ENCODE results near the gene ZIC4. TPM values are rescaled to one million over a fixed set of nuclear protein-coding genes. Genes with fewer than 3 reads are reported as not detected.

Gene ZIC4
- total and polyA plus RNA-seq, 2 of the 8 experiments (the other 6 are each of a cell fraction or from before 2014, with no cell fraction given), result 0.03 to 0.13 TPM

DNA sequence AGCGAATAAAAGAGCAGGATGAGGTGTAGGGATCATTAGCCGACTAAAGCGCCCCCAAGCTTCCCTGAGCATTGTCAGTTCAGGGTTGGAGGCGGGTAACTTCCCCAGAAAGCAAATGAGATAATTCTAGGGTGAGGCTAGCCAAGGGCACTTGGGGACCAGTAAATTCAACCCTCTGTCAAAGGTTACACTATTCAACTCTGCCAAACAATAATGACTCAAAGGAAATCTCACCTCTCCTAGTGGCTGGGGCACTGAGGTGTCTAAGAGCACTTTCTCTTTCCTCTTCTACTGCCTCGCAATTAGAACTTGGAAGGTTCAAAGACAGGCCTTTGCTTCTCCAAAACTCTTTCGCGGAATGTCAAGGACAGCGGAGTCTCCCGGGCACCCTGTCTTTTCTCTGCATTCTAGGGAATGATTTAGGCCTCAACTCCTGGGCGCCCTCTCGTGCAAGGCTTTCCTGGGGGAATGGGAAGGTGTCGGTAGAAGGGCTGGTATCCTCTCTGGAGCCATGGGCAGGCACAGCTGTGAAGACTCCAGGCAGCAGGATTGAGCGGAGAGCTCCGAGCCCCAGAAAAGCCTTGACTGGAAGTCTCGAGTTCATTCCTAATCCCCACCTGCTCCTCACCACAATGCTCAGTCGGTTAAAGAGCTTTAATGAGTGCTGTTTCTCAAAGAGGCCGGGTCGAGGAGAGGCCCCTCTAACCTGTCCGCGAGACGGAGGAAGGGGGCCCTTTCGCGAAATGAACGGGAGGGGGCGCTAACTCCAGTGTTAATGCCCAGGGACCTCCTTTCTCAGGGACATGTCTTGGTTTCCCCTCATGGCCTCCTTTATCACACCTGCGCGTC lies 21.9 kb downstream of the ZIC4 start:
- Histone ChIP-seq H3K79me1 (ENCODE audit: low read depth, low read length) (no peaks in the 10 kb centered on the region), H4K8ac (ENCODE audit: extremely low read depth, insufficient read depth, low read length) (no peak overlapping the region), H3K23ac (ENCODE audit: insufficient read length) (no peak overlapping the region), H4K91ac (replicated peaks; ENCODE audit: insufficient read length, low read length) (no peak overlapping the region), H2BK20ac (ENCODE audit: low read length) (no peak overlapping the region; the same call in 1 of the 2 replicates), H3K27ac (ENCODE audit: low read depth, low read length) (no peak overlapping the region), H2BK120ac (replicated peaks; ENCODE audit: low read depth, low read length) (no peak overlapping the region), H2BK15ac (ENCODE audit: low read length) (no peak overlapping the region), H2AK5ac (ENCODE audit: low read depth, low read length) (no peak overlapping the region), H4K5ac (ENCODE audit: insufficient read length, low read depth, low read length) (no peak overlapping the region), H3K4ac (replicated peaks; ENCODE audit: insufficient read length, low read depth, low read length) (no peak overlapping the region), H3K27me3 (replicated peaks in 1 of 4; ENCODE audit: control insufficient read depth in 3 of 4, extremely low read depth in 1 of 4, insufficient read depth in 3 of 4, low read length in 3 of 4) (peaks cover 63 to 87% (median 80%) of the 10 kb centered on the region in 4 experiments), H2AFZ (ENCODE audit: low read length) (no peak overlapping the region), H3K4me2 (ENCODE audit: insufficient read depth in 1 of 2, low read depth in 2 of 2, low read length in 2 of 2) (peak overlapping the region; percentile 63 to 76), H3K36me3 (ENCODE audit: control insufficient read depth in 2 of 4, insufficient read depth in 4 of 4, low read length in 3 of 4) (no peaks in the 10 kb centered on the region), H4K20me1 (replicated peaks in 1 of 2; ENCODE audit: control insufficient read depth in 1 of 2, insufficient read depth in 2 of 2, low read length in 2 of 2) (peaks cover 0 to 2% of the 10 kb centered on the region in 2 experiments), H2BK5ac (ENCODE audit: low read depth, low read length) (no peak overlapping the region), H3K14ac (ENCODE audit: insufficient read length) (no peak overlapping the region), H2BK12ac (ENCODE audit: low read depth, low read length) (no peak overlapping the region), H3K4me3 (ENCODE audit: extremely low read depth in 1 of 4, insufficient read depth in 2 of 4, low read depth in 3 of 4, low read length in 4 of 4) (peak overlapping the region in 3 of 4 experiments; percentile 3 to 49 (median 21); a peak in 4 of 8 replicates), H3K9ac (replicated peaks in 1 of 4; ENCODE audit: extremely low read depth in 1 of 4, low read depth in 3 of 4, low read length in 3 of 4) (no peak overlapping the region), H3K56ac (replicated peaks; ENCODE audit: insufficient read length, low read depth, low read length) (no peak overlapping the region), H3K4me1 (replicated peaks in 1 of 4; ENCODE audit: control insufficient read depth in 3 of 4, insufficient read depth in 4 of 4, low read length in 3 of 4) (peaks cover 16 to 47% (median 34%) of the 10 kb centered on the region in 4 experiments), H3K23me2 (ENCODE audit: low read depth, low read length) (no peaks in the 10 kb centered on the region; the same call in 1 of the 2 replicates), H3K9me3 (ENCODE audit: insufficient read depth in 2 of 2, low read depth in 1 of 2, low read length in 1 of 2) (no peaks in the 10 kb centered on the region), H3K18ac (ENCODE audit: extremely low read depth, low read length) (no peak overlapping the region), H3K79me2 (ENCODE audit: control insufficient read depth in 1 of 2, insufficient read depth in 2 of 2, low read length in 2 of 2) (no peaks in the 10 kb centered on the region)
- ChIA-PET CTCF (ENCODE audit: partially characterized antibody) (interaction anchor here (0.6 to 27.3 kb wide), 40 partner anchors 10 to 732 kb away, joined by 3 to 485 read pairs (median 4); partner anchors contain the start of genes ZIC1 and ZIC4), POLR2A (ENCODE audit: partially characterized antibody) (interaction anchor here (1.1 to 1.6 kb wide), 4 partner anchors 10 to 21 kb away, joined by 3 read pairs; no protein-coding TSS in a partner anchor)
- peak in 1 of 2 experiments; percentile 96 for DNase-seq (ENCODE audit: low read depth in 1 of 2, low spot score in 2 of 2)
- FAIRE-seq, result peak; percentile 58
- WGBS, 2 experiments (ENCODE audit: extremely low coverage in 1 of 2, insufficient coverage in 1 of 2, insufficient read length in 1 of 2, insufficient replicate concordance in 2 of 2, low coverage in 1 of 2, low lambda C conversion rate in 2 of 2, missing lambda C conversion rate in 1 of 2), result 21% methylated on average over 20 of the region's 27 CpGs; no CpG with 5 or more reads in 1 of the 2 experiments
- TF ChIP-seq KDM4A (IDR thresholded peaks at IDR 0.05; ENCODE audit: low read depth, low read length, severe bottlenecking), result peak; percentile 54
- TF ChIP-seq CTBP2 (IDR thresholded peaks at IDR 0.05; ENCODE audit: borderline replicate concordance, insufficient read depth, insufficient read length, low read length), result no peak
- TF ChIP-seq SAP30 (IDR thresholded peaks at IDR 0.05; ENCODE audit: insufficient read depth, insufficient replicate concordance, low read length), result no peak
- TF ChIP-seq FOSL1 (IDR thresholded peaks at IDR 0.05; ENCODE audit: insufficient read depth, low read depth, low read length), result no peak
- no peak for TF ChIP-seq CBX8 (IDR thresholded peaks at IDR 0.05; ENCODE audit: borderline replicate concordance, low read depth, low read length)
- TF ChIP-seq TCF12 (IDR thresholded peaks at IDR 0.05; ENCODE audit: low read depth, low read length), result 0 out of 2 replicates have a peak, but pooled peaks have one; percentile 44
- TF ChIP-seq SUZ12 (IDR thresholded peaks at IDR 0.05; ENCODE audit: low read length), result peak; percentile 47; the same call in 1 of the 2 replicates
- TF ChIP-seq HDAC6 (IDR thresholded peaks at IDR 0.05; ENCODE audit: low read depth, low read length), result no peak
- no peak for TF ChIP-seq SP4 (IDR thresholded peaks at IDR 0.05; ENCODE audit: low read length)
- TF ChIP-seq SIN3A (conservative IDR thresholded peaks at IDR 0.05 in 1 of 2, IDR thresholded peaks at IDR 0.05 in 1 of 2; ENCODE audit: low read depth in 1 of 2, low read length in 2 of 2), result 0 out of 4 replicates have a peak, but pooled peaks of 1 of the 2 experiments have one; percentile 47

Data from H1 (cell line).